Chondrocyte (in vitro differentiated cells): ENCODE results near the gene NOL3. TPM values are rescaled to one million over a fixed set of nuclear protein-coding genes. Genes with fewer than 3 reads are reported as not detected.

Experiments
- DNase-seq: peaks from one replicate; pipeline ENCODE4 v3.0.0; 2021; ENCODE audit warnings: mixed read lengths, low spot score
- H3K27ac Mint-ChIP-seq: one replicate; pipeline ENCODE4 v1.8.0; 2021; ENCODE audit warnings: mild to moderate bottlenecking, moderate library complexity, mixed read lengths; ENCODE audit not compliant: unreplicated experiment
- H3K27me3 Mint-ChIP-seq: 2 replicates; pipeline ENCODE4 v1.8.0; 2021; ENCODE audit warnings: low read depth, mixed read lengths
- H3K36me3 Mint-ChIP-seq: 2 replicates; pipeline ENCODE4 v1.8.0; 2021; ENCODE audit warnings: low read depth, mixed read lengths
- H3K4me1 Mint-ChIP-seq: 2 replicates; pipeline ENCODE4 v1.8.0; 2021; ENCODE audit warnings: low read depth, mild to moderate bottlenecking, mixed read lengths
- H3K4me3 Mint-ChIP-seq: one replicate; pipeline ENCODE4 v1.8.0; 2021; ENCODE audit warnings: mild to moderate bottlenecking, moderate library complexity, mixed read lengths; ENCODE audit not compliant: unreplicated experiment
- H3K9me3 Mint-ChIP-seq: 2 replicates; pipeline ENCODE4 v1.8.0; 2021; ENCODE audit warnings: low read depth, mixed read lengths
- CTCF ChIP-seq: fragments of 200-600 bp; sonication (generic); IDR thresholded peaks from 2 replicates; pipeline ENCODE4 v1.5.0; 2021; ENCODE audit warnings: antibody characterized with exemption, mild to moderate bottlenecking, moderate library complexity
- total RNA-seq: library from RNA; stranded (reverse); gene quantifications from 3 replicates; pipeline ENCODE4 v1.2.1, GENCODE V29; 2021

NOL3 gene
- total RNA-seq, 1 donor from 2014 or later, result 31.2 TPM

DNA sequence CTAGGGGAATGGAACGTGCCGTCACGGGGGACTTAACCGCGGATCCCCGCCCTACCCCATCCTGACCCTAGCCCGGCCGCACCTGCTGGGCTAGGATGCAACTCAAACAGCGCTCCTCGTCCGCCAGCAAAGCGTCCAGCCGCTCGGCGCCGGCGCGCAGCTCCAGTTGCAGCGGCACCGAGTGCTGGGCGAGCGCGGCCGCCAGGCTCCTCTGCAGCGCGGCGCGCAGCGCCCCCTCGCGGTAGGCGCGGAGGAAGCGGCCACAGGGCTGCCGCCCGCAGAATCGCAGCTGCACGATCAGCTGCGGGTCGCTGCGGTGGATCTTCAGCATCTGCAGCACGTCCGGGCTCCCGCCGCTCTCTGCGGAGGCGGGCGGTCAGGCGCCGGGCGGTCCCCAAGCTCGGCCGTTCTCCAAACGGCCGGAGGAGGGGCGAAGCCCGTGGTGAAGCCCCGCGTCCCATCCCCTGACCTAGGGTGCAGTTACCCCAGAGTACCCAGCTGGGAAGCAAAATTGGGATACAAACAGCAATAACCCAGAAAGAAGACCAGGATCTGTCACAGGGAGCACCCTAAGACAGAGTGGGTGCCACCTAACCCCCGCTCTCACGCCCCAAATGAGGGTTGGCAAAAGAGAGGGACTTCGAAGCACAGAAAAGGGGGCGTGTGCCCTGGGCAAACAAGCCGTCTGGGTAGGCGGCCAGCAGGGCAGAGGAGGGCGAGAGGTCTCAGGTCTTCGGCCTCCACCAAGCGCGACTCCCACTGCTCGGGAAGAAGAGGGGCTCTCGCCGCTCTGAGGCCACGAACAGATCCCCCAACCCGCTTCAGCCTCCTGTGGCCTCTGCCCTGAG lies 14.8 kb upstream of the NOL3 start:
- H3K9me3 Mint-ChIP-seq, result no peaks in the 10 kb centered on the region
- H3K27ac Mint-ChIP-seq, result peak overlapping the region; percentile 59
- peak; percentile 95 for TF ChIP-seq CTCF
- H3K27me3 Mint-ChIP-seq, result peaks cover 10% of the 10 kb centered on the region
- no peaks in the 10 kb centered on the region for H3K36me3 Mint-ChIP-seq
- no peak for DNase-seq
- H3K4me3 Mint-ChIP-seq, result peak overlapping the region; percentile 66
- H3K4me1 Mint-ChIP-seq, result peaks cover 19% of the 10 kb centered on the region

DNA sequence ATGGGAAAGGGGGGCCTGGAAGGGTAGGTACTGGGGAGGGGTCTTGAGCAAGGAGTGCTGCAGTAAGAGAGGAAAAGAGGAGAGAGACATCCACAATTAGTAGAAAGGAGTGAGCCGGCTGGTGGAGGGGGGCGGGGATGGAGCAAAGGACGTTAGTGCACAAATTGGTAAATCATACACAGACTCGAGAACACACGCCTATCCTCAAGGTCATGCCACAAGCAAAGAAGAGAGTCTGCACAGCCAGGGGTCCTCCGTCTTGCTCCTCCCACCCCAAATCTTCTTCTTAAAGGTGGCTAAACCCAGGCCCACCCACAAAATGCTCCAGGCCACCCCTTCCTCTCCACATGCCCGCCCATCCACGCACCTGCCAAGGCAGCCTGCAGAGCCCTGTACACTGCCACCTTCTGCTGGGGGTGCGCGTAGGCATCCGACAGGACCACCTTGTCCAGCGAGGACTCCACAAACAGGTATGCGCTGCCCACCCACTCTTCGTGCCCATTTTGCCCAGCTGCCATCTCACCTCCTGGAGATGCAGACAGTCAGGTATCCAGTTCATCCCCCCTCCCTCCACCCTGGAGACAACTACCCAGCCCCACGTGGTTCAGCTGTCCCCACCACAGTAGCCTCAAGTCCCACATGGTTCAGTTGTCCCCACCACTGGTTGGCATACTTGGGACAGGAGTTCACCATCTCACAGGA lies 14.0 kb upstream of the NOL3 start:
- DNase-seq, result no peak
- no peak overlapping the region for H3K4me3 Mint-ChIP-seq
- H3K27me3 Mint-ChIP-seq, result peaks cover 12% of the 10 kb centered on the region
- no peak for TF ChIP-seq CTCF
- no peaks in the 10 kb centered on the region for H3K36me3 Mint-ChIP-seq
- peaks cover 21% of the 10 kb centered on the region for H3K4me1 Mint-ChIP-seq
- no peaks in the 10 kb centered on the region for H3K9me3 Mint-ChIP-seq
- H3K27ac Mint-ChIP-seq, result no peak overlapping the region

DNA sequence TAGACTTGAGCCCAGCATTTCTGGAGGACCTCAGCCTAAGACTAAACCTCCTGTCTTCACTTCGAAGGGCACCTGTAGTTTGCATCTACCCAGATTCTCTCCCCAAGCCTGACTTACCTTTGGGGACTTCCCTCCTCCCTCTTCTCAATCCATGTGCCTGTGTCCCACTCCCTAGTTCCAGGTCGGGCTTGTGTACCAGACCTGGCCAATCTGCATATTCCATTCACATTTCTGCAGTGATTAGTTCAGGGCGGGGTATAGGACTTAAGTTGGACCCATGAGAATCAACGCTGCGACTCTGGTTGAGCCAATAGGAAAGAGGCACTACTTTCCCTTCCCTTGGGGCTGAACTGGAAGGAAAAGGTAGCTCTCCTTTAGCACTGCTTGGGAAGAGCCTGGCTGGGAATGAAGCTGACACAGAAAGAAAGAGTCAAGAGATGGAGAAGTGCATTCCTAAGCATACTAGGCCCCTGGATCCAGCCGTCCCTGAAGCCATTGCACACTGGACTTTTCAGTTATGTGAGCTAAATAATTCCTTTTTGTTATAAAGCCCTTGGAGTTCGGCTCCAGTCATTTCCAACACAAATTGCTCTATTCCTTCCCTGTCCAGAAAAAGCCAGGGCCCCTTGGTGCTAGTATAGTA lies 13.1 kb upstream of the NOL3 start:
- Mint-ChIP-seq H3K27me3 (peaks cover 12% of the 10 kb centered on the region), H3K27ac (no peak overlapping the region), H3K36me3 (no peaks in the 10 kb centered on the region), H3K9me3 (no peaks in the 10 kb centered on the region), H3K4me1 (peaks cover 17% of the 10 kb centered on the region), H3K4me3 (no peak overlapping the region)
- TF ChIP-seq CTCF, result no peak
- no peak for DNase-seq

- TF ChIP-seq CTCF, result no peak
- no peak for DNase-seq
- H3K27ac Mint-ChIP-seq, result no peak overlapping the region
- H3K36me3 Mint-ChIP-seq, result no peaks in the 10 kb centered on the region
- peaks cover 14% of the 10 kb centered on the region for H3K27me3 Mint-ChIP-seq
- peak overlapping the region; percentile 58 for H3K4me3 Mint-ChIP-seq
- peaks cover 21% of the 10 kb centered on the region for H3K4me1 Mint-ChIP-seq
- no peaks in the 10 kb centered on the region for H3K9me3 Mint-ChIP-seq
Measured at GRCh38 chr16:67157892-67158635, 12.3 kb upstream of the NOL3 start.
